H1 (cell line): ENCODE measurements around the gene APAF1. TPM values are rescaled to one million over a fixed set of nuclear protein-coding genes. Genes with fewer than 3 reads are reported as not detected.

ENCODE experiments used
- BCL11A ChIP-seq, 2 experiments: IDR thresholded peaks; one replicate each; pipeline ENCODE4 v1.6.1; 2011; ENCODE audit warnings: low read depth in 2 of 2, low read length in 2 of 2, mild to moderate bottlenecking in 2 of 2
- NRF1 ChIP-seq: IDR thresholded peaks from 2 replicates; pipeline ENCODE4 v1.6.1; 2011; ENCODE audit warnings: mild to moderate bottlenecking, low read depth, low read length, improper control_type of control experiment
- polyA plus RNA-seq, 7 experiments: library from polyadenylated mRNA; depleted of rRNA in 3 of 7; stranded (reverse) in 5 of 7; unstranded in 2 of 7; fragments of >200 nt in 5 of 7; fragments of 200-250 nt in 2 of 7; gene quantifications; 1 replicate in 5 of 7; 2 replicates in 1 of 7; 4 replicates in 1 of 7; pipeline versions ENCODE4 v1.2.1 to v1.2.3, GENCODE V29; 2011 to 2013; ENCODE audit warnings: missing spikeins in 2 of 7, mixed read lengths in 2 of 7
- total RNA-seq: library from RNA; stranded (reverse); fragmentation: NEBNext Ultra II Directional; extraction: Animal tissue kit (Norgen Biotek cat#: 25700); gene quantifications from 2 replicates; pipeline ENCODE4 v1.2.1, GENCODE V29; 2021
- TF ChIP-seq, protein P1 (sequence below): fragments of 300-600 bp; sonication (generic); IDR thresholded peaks from 2 replicates; pipeline ENCODE4 v1.7.1; 2012; ENCODE audit warnings: low read length, moderate library complexity, mild to moderate bottlenecking, inconsistent platforms; ENCODE audit not compliant: insufficient replicate concordance

APAF1 gene
- total and polyA plus RNA-seq, 2 of the 8 experiments (the other 6 are each of a cell fraction or from before 2014, with no cell fraction given): 4.7 to 22.6 TPM

- TF ChIP-seq, protein P1, sequence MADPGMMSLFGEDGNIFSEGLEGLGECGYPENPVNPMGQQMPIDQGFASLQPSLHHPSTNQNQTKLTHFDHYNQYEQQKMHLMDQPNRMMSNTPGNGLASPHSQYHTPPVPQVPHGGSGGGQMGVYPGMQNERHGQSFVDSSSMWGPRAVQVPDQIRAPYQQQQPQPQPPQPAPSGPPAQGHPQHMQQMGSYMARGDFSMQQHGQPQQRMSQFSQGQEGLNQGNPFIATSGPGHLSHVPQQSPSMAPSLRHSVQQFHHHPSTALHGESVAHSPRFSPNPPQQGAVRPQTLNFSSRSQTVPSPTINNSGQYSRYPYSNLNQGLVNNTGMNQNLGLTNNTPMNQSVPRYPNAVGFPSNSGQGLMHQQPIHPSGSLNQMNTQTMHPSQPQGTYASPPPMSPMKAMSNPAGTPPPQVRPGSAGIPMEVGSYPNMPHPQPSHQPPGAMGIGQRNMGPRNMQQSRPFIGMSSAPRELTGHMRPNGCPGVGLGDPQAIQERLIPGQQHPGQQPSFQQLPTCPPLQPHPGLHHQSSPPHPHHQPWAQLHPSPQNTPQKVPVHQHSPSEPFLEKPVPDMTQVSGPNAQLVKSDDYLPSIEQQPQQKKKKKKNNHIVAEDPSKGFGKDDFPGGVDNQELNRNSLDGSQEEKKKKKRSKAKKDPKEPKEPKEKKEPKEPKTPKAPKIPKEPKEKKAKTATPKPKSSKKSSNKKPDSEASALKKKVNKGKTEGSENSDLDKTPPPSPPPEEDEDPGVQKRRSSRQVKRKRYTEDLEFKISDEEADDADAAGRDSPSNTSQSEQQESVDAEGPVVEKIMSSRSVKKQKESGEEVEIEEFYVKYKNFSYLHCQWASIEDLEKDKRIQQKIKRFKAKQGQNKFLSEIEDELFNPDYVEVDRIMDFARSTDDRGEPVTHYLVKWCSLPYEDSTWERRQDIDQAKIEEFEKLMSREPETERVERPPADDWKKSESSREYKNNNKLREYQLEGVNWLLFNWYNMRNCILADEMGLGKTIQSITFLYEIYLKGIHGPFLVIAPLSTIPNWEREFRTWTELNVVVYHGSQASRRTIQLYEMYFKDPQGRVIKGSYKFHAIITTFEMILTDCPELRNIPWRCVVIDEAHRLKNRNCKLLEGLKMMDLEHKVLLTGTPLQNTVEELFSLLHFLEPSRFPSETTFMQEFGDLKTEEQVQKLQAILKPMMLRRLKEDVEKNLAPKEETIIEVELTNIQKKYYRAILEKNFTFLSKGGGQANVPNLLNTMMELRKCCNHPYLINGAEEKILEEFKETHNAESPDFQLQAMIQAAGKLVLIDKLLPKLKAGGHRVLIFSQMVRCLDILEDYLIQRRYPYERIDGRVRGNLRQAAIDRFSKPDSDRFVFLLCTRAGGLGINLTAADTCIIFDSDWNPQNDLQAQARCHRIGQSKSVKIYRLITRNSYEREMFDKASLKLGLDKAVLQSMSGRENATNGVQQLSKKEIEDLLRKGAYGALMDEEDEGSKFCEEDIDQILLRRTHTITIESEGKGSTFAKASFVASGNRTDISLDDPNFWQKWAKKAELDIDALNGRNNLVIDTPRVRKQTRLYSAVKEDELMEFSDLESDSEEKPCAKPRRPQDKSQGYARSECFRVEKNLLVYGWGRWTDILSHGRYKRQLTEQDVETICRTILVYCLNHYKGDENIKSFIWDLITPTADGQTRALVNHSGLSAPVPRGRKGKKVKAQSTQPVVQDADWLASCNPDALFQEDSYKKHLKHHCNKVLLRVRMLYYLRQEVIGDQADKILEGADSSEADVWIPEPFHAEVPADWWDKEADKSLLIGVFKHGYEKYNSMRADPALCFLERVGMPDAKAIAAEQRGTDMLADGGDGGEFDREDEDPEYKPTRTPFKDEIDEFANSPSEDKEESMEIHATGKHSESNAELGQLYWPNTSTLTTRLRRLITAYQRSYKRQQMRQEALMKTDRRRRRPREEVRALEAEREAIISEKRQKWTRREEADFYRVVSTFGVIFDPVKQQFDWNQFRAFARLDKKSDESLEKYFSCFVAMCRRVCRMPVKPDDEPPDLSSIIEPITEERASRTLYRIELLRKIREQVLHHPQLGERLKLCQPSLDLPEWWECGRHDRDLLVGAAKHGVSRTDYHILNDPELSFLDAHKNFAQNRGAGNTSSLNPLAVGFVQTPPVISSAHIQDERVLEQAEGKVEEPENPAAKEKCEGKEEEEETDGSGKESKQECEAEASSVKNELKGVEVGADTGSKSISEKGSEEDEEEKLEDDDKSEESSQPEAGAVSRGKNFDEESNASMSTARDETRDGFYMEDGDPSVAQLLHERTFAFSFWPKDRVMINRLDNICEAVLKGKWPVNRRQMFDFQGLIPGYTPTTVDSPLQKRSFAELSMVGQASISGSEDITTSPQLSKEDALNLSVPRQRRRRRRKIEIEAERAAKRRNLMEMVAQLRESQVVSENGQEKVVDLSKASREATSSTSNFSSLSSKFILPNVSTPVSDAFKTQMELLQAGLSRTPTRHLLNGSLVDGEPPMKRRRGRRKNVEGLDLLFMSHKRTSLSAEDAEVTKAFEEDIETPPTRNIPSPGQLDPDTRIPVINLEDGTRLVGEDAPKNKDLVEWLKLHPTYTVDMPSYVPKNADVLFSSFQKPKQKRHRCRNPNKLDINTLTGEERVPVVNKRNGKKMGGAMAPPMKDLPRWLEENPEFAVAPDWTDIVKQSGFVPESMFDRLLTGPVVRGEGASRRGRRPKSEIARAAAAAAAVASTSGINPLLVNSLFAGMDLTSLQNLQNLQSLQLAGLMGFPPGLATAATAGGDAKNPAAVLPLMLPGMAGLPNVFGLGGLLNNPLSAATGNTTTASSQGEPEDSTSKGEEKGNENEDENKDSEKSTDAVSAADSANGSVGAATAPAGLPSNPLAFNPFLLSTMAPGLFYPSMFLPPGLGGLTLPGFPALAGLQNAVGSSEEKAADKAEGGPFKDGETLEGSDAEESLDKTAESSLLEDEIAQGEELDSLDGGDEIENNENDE: no peak
- TF ChIP-seq NRF1 (no peak), BCL11A (IDR thresholded peaks at IDR 0.05; ENCODE audit: low read depth in 2 of 2, low read length in 2 of 2) (no peak)
- TF ChIP-seq, all 59 proteins: peak for 0
Observed at GRCh38 chr12:98669751-98670150, 24.7 kb downstream of the APAF1 start (continued).
